HS-5 (cell line): ENCODE data around the gene CABS1.

Experiments
- DNase-seq: peaks from one replicate; pipeline ENCODE4 v3.0.0-alpha.2; 2012; ENCODE audit warnings: low read depth

CABS1 gene

GRCh38 chr4:70382691-70383181 lies 48.0 kb downstream of the CABS1 start, which contains the start of gene SMR3B:
Gene SMR3B, plus strand, starts transcription at chr4:70383131. Its CDS starts 1,380 bp downstream, at chr4:70384511.
- no peak for DNase-seq
